HG03460 (cell line): Measurements from ENCODE around the gene SEMA5A.

Experiments
- ATAC-seq: cut with Tn5 transposase; IDR thresholded peaks from one replicate; pipeline ENCODE4 v1.9.1; 2021; ENCODE audit not compliant: unreplicated experiment

SEMA5A gene

DNA sequence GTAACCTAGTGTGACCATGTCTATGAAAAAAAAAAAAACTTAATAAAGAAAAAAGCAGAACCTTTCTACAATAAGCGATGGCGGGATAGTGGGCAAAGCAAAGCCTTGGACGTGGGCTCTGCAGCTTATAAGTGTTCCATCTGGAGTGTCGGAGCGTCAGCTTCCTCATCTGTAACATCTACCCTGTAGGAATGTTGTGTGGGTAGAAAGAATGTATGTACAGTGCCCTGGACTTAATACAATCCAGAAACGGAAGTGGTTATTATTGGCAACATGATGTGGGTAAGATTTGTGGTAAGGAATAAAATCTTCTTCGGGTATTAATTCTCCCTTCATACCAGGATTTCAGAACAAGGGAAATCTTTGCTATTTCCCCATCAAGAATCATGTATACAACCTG lies 66.5 kb downstream of the SEMA5A start:
- no peak for ATAC-seq

DNA sequence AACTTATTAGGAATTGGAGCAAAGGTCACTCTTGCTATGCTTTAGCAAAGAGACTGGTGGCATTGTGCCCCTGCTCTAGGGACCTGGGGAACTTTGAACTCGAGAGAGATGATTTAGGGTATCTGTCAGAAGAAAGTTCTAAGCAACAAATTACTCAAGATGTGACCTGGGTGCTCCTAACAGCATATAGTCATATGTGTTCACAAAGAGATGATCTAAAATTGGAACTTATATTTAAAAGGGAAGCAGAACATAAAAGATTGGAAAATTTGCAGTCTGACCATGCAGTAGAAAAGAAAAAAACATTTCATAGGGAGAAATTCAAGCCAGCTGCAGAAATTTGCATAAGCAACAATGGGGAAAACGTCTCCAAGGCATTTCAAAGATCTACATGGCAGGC lies 68.3 kb downstream of the SEMA5A start:
- ATAC-seq: no peak

DNA sequence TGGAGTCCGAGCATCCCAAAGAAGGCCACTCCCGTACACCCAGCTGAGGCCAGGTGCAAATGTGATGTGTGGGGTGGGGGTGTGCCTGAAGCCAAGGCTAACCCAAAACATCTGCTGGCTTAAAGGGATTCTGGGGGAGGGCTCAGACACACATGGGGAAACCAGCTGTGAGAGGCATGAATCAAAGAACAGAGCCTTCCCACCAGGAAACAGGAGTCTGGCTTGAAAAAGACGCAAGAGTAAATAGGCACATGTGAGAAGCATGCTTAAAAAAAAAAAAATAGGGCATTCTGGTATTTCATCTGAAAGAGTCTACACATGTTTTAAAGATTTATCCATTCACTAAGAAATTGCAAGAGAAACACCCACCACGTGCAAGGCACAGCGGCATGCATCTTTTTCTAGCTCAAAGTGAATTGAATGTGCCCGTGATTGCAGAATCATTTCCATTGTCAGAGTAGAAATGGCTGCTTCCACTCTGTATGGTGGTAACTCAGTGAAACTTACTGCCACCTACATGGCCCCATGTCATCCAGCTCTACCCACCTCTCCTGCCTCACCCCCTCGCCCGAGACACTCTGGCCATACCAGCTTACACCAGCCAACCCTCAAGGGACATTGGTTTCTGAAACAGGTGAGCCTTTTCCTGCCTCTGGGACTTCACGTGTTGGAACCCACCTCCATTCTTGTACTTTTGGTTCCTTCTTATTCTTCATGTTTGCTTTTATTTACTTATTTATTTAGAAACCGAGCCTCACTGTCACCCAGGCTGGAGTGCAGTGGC lies 71.5 kb downstream of the SEMA5A start:
- ATAC-seq: no peak

DNA sequence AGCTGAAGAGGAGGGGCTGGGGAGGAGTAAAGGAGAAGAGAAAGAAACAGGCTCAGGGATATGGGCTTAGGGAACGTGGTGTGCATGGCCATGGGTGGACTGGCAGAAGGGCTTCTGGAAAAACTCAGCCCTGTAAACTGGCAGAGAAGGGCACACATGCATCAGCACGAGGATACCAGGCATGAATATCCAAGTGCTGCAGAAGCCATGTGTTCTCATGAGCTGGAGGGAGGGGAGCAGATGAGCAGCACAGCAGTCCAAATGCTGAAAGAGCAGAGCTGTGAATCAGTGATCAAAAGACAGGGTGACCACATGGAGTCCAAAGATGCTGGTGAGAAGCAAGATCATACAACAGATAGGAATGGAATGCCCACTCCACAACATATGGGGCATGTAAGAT lies 72.3 kb downstream of the SEMA5A start:
- ATAC-seq: no peak

DNA sequence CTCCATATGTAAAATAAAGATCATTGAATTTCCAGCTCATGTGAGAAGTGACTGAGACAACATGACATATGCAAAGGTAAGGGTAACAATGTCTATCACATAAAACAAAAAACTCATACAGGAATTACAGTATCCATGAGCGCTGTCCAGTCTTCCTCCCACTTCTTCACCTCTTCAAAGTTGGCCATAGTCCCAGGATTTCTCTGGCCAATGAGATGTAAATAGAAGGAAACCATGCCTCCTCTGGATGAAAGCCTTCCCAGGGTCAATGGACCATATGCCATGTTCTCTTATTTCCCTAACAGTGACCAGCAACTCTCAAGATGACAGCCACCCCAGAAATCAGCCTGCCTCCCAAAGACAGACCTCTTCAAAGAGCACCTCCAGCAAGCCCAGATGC lies 75.5 kb downstream of the SEMA5A start:
- ATAC-seq: no peak

DNA sequence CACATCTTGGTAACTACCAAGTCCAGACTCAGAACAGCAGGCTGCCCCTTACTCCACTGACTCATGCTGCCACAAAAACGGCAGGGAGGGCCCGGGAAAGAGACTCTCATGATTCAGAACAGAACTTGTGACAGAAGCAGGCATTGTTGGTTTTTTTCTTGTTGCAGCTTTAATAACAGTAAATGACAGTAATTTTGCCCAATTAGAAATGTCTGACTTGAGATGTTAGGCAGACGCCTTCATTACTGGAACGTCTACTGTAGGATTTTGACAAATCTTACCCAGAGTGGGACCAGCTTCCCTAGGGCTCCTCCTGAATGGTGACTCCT lies 77.9 kb downstream of the SEMA5A start:
- no peak for ATAC-seq

DNA sequence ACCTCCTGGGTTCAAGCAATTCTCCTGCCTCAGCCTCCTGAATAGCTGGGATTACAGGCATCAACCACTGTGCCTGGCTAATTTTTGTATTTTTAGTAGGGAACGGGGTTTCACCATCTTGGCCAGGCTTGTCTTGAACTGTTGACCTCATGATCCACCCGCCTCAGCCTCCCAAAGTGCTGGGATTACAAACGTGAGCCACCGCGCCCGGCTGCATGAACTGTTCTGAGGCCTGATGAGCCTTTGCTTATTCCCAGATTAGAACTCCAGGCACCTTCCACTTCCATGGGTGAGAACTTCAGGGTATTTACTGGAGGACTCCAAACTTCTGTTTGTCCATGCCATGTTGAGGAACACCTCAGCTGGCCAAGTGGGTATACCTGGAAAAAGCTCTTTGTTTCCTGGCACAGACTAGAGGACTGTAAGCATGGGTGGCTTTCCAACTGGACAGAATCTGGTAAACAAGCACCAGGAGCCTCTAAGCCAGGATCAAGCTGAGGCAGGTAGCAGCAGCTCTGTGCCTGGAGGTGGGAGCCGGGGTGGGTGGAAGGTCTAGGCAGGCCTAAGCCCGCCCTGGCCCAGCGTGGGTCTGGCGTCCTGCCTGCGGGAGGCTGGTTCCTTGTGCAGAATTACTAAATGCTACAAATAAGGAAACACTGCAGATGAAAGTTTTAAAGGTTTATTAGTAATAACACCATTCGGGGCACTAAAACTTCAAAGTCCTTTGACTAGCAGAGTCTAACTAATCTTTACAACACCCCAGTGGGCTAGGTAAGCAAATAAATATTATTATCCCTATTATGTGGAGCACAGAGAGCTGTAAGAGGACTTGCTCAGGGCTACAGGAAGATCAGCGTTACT lies 78.4 kb downstream of the SEMA5A start:
- no peak for ATAC-seq

DNA sequence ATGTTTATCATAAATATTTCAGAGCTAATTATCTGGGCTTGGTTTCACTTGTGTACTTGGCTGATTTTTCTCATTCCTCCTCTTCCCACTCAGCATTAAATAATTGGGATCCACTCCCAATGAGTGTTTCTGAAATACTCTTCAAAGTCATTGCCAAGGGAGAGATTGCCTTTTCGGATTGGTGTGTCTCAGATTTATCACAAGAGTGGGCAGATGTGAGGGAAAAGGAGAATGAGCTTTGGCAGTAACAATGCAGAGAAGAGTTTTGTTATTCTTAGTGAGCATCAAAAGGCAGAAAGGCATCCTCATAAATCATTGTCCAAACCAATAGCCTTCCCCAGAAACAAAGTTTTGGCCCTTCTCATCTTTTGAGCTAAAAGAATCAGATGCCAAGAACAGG lies 79.2 kb downstream of the SEMA5A start:
- ATAC-seq: no peak

DNA sequence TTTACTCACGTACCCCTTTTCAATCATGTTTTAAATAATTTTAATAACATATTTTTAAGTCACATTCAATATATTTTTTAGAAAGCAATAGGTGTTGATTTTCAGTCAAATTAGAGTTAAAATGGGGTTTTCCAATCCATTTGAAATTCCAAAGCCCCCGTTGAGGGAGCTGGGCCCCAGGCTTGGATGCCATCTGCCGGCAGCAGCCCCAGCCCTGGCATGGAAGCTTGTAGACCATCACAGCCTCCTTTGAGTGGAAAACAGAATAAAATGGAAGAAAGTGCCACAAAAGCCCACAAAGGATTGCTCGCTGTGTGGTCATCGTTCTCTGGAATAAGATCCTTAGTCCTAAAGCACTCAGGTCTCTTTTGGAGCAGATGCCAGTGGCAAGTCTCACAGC lies 81.4 kb downstream of the SEMA5A start:
- no peak for ATAC-seq

DNA sequence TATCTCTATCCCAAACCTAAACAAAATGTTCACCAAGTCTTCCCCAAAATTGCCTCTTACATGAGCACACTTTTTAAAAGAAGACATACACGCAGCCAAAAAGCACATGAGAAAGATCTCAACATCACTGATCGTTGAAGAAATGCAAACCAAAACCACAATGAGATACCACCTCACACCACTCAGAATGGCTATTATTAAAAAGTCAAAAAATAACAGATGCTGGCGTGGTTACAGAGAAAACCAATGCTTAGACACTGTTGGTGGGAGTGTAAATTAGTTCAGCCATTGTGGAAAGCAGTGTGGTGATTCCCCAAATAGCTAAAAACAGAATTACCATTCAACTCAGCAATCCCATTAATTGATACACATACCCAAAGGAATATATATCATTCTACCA lies 83.8 kb downstream of the SEMA5A start:
- no peak for ATAC-seq

DNA sequence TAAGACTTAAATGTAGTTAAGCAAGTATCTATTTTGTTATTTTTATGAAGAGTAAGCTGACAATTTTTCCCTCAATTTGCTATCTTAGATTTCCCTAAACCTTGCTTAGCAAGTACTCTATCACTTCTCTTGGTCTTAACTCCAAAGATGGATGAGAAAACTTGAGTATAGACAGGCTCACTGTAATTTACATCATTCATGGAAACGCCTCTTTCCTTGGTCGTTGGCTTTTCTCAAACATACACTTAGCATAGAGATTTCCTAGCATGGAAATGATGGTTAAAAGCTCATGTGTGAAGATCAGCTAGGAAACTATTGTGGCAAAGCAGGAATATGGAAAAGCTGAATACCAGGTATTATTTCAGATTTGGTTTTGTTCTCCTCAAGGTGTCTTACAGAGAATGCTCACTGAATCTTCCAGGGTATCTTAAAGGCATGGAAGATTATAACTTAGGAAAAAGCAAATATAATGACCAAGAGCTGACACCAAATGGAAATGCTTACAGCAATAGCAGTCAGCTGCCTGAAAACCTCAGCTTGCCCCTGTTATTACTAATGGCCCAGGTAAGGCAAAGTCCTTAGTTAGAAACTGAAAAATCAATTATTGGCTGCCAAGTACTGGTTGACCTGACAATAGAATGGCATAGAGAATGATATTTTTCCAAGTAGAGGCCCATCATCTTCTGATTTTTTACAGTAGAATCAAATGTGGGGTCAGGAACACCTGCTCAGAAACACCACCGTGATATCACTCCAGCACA lies 84.8 kb downstream of the SEMA5A start:
- ATAC-seq: no peak

DNA sequence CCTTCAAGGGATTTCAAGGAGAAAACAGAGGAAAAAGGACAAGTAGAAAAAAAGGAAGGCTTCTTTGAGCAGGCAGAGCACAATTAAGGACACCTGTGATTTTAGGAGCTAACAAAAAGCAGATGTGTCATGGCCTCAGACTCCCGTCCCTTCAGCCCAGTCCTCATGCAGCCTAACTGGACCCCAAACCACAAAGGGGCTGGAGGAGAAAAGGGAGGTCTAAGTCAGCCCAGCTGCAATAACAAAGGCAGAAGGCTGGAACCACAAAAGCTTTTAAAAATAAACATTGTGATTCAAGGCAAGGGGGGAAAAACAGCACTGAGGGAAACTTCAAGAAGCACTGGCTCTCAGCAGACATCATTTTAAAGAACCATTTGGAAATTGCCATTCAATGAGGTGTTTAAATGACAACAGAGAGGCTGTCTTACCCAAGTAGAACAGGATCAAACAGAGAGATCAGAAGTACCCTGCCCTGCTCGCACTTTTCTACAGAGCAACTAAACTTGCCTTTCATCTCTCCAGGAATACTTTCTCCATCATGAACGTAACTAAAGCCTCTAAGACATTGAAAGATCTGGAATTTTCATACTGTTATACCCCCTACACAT lies 89.3 kb downstream of the SEMA5A start:
- ATAC-seq: no peak

DNA sequence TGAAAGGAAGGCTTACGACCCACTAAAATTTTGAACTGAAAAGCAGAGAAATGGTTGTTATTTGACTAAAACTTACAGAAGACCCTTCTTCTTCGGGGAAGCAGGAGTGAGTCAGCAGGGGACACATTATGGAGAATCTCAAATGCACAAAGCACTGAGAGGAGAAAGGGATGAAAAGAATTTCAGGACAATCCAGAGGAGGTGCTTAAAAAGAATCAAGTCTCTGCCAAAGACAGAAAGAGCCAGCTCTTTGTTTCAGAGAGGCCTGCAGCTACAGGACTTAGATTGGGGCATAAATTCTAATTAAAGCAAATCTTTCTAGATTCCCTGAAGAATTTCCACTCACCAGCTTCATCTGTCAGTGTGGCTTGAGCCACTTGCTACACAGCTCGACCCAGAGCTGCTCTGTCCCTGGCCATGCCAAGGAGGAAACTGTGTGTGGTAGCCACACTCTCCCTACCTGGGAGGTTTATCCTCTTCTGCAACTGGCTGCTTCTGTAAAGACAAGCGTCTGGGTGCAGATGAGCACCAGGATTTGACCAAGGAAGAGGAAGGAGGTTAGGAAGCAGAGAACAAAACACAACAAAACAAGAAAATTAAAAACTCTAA lies 89.9 kb downstream of the SEMA5A start:
- ATAC-seq: no peak

DNA sequence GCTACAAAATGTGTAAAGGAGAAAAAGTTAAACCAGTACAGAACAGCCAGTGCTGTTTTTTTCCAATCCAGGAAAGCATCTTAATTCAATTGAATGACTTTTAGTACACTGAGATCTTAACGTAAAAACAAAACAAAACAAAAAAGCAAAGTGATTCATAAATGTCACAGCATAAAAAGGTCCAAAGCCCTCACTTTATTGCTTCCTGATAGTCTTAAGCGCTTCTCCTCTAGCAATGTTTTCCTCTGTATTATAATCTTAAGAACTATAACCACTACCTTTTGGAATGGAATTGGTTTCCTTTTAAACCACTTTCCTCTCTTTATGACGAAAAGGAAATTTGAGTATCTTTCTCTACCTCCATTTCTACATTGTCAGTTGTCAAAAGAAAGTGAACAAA lies 91.4 kb downstream of the SEMA5A start:
- no peak for ATAC-seq

DNA sequence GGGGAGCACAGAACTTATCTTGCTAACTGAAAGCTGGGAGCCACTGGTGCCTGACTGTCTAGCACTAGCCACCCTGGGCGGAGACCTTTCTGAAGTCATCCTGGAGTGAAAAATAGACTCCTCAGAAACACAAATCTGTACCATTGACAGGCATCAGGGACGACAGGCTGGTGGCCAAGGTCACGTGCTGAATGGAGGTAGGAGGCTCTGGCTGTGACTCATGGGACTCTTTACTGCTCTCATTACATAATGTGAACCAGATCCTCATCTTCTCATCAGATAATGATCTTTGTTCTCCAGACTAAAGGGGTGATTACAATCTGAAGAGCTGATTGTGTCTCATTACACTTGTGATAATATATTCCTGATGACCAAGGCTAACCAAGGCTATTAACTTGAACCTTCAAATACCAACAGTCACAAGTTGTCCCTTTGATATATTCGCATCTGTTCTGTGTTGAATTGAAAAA lies 91.8 kb downstream of the SEMA5A start:
- ATAC-seq: no peak

DNA sequence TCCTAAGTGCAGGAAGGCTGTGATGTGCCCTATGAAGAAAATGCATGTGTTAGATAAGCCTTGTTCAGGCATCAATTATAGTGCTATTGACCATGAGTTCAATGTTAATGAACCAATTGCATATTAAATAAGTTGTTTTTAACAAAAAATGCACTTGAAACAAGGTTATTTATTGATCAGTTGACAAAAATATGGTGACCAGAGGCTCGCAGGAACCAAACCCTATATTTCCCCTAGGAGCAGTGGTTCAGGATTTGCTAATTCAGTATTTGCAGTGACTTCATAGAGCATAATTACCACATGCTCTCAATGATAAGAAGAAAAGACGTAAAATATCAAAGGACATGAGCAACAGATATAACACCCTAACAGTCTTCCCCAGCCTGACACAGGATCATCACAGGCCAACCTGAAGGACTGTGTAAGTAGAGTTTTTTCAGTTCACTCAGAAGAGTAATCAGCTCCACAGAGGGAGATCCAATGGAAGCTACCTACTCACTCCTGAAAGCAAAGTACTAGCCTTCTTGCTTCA lies 92.3 kb downstream of the SEMA5A start:
- no peak for ATAC-seq

DNA sequence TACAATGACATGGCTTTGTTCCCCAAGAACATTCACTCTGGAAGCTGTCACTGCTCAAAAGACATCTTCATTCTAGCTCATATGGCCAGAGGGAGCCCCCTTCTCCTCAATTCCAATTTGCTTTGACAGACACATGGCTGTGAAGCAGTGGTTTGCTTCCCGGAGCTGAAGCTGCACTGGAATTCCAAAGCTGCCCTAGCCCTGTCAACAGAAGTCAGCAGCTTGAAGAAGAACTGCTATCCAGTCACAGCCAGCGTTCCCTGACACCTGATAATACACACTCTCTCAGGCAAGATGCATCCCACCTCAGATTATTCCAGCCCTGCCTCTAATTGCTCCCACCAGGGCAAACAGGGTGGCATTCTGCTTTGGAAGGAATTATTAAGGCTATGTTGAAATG lies 93.7 kb downstream of the SEMA5A start:
- no peak for ATAC-seq

DNA sequence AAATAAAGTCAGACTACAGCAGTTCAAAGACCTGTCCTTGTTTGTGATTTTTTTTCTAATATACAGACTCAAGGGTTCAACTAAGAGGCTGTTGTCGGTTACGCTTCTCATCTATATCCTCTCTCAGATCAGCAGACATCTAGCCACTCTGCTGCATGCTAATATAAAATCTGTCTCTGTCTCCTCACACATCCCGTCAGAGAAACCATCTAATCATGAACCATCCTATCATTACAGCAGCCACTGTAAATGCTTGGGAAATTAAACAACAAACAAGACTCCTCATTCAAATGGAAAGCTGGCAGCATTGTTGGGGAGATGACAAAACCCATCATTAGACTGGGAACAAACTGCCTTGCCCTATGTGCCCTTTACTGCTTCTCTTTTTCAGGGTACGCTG lies 94.8 kb downstream of the SEMA5A start:
- ATAC-seq: no peak

DNA sequence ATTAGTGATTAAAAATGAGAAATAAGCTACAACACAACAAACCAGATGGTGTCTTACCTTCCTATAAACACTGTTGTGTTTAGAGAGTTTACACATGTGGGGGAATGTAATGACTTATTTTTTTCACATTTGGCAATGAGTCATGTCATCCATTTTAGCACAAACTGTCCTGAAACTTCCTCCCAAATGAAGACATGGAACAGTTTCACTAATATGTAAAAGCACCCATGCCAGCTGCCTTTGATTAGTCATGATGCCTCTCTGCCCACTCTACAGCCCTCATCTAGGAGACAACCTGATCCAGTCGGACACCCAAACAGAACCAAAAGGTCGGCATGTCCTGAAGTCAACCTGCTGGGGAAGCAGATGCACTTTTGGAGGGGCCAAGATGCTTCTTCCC lies 98.2 kb downstream of the SEMA5A start:
- ATAC-seq: no peak

DNA sequence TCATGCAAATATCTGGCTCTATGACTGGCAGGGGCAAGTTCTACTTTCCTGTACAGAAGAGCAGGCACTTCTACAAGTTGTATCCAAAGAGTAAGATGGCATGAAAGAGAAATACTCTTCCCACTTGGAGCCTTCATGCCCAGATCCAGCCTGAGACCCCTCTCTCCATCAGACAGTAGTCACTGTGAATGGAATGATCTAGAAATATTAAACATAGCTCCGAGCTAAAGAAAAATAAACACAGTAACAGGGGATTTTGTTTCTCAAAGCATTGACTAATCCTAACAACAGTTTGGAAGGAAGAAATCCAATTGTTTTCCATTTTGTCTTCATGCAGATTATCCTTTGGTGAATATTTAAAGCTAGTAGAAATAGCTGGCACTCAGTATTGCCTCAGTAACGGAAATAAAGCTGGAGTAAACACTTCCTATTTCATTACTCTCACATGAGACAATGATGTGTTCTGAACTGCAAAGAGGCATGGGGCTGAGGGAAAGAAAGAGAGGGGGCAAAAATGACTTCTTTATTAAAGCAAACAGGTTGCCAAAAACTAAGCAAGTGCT lies 100.0 kb downstream of the SEMA5A start:
- ATAC-seq: no peak
